VCaP (cell line): ENCODE data around the gene AZU1.
"Not testable (repeated sequence)": the region's sequence is repeated elsewhere in the genome, so short reads cannot be mapped to it uniquely, and the experiment has no call there.

Source experiments
- H3K27ac ChIP-seq: fragments of 450-650 bp; 2 replicates; pipeline ENCODE4 v1.5.1; 2017
- TF ChIP-seq, protein P1 (sequence below): fragments of 450-650 bp; conservative IDR thresholded peaks from 2 replicates; pipeline ENCODE4 v1.5.1; 2017; ENCODE audit warnings: mild to moderate bottlenecking, moderate library complexity

AZU1 gene

DNA sequence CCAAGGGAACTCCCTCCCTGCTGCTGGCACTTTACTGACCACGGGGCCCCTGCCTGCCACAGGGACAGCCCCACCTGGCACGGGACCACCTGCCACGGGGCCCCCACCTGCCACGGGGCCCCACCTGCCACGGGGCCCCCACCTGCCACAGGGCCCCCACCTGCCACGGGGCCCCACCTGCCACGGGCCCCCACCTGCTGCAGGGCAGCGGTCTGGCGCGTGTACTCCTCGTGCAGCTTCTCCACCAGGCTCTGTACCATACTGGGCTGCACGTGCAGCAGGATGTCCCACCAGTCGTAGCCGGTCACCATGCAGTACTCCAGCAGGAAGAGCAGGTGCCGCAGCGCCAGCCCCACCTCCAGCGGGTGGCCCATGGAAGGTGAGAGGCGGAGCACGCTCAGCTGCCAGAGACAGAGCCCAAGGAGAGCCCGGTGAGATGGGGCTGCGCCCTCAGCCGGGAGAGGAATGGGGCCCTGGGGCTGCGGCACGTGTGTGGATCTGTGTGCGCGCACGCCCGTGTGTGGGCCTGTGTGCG, 49.2 kb downstream of the AZU1 start:
- TF ChIP-seq, protein P1, sequence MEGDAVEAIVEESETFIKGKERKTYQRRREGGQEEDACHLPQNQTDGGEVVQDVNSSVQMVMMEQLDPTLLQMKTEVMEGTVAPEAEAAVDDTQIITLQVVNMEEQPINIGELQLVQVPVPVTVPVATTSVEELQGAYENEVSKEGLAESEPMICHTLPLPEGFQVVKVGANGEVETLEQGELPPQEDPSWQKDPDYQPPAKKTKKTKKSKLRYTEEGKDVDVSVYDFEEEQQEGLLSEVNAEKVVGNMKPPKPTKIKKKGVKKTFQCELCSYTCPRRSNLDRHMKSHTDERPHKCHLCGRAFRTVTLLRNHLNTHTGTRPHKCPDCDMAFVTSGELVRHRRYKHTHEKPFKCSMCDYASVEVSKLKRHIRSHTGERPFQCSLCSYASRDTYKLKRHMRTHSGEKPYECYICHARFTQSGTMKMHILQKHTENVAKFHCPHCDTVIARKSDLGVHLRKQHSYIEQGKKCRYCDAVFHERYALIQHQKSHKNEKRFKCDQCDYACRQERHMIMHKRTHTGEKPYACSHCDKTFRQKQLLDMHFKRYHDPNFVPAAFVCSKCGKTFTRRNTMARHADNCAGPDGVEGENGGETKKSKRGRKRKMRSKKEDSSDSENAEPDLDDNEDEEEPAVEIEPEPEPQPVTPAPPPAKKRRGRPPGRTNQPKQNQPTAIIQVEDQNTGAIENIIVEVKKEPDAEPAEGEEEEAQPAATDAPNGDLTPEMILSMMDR: no peak

DNA sequence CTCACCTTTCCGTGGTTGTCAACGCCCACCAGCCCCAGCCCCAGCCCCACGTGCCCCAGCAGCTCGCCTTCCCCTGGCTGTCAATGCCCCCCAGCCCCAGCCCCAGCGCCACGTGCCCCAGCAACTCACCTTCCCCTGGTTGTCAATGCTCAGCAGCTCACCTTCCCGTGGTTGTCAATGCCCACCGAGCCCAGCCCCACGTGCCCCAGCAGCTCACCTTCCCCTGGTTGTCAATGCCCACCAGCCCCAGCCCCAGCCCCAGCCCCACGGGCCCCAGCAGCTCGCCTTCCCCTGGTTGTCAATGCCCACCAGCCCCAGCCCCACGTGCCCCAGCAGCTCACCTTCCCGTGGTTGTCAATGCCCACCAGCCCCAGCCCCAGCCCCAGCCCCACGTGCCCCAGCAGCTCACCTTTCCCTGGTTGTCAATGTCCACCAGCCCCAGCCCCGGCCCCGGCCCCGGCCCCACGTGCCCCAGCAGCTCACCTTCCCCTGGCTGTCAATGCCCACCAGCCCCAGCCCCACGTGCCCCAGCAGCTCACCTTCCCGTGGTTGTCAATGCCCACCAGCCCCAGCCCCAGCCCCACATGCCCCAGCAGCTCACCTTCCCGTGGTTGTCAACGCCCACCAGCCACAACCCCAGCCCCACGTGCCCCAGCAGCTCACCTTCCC, 50.5 kb downstream of the AZU1 start:
- H3K27ac ChIP-seq: not testable (repeated sequence)

More for the DNA sequence above, 49.2 kb downstream of the AZU1 start:
- no peak overlapping the region for H3K27ac ChIP-seq

DNA sequence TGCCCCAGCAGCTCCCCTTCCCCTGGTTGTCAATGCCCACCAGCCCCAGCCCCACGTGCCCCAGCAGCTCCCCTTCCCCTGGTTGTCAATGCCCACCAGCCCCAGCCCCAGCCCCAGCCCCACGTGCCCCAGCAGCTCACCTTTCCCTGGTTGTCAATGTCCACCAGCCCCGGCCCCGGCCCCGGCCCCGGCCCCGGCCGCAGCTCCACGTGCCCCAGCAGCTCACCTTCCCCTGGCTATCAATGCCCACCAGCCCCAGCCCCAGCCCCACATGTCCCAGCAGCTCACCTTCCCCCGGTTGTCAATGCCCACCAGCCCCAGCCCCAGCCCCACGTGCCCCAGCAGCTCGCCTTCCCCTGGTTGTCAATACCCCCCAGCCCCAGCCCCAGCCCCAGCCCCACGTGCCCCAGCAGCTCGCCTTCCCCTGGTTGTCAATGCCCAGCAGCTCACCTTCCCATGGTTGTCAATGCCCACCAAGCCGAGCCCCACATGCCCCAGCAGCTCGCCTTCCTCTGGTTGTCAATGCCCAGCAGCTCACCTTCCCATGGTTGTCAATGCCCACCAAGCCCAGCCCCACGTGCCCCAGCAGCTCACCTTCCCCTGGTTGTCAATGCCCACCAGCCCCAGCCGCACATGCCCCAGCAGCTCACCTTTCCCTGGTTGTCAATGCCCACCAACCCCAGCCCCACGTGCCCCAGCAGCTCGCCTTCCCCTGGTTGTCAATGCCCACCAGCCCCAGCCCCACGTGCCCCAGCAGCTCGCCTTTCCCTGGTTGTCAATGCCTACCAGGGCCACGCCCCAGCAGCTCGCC, 51.3 kb downstream of the AZU1 start:
- not testable (repeated sequence) for H3K27ac ChIP-seq

DNA sequence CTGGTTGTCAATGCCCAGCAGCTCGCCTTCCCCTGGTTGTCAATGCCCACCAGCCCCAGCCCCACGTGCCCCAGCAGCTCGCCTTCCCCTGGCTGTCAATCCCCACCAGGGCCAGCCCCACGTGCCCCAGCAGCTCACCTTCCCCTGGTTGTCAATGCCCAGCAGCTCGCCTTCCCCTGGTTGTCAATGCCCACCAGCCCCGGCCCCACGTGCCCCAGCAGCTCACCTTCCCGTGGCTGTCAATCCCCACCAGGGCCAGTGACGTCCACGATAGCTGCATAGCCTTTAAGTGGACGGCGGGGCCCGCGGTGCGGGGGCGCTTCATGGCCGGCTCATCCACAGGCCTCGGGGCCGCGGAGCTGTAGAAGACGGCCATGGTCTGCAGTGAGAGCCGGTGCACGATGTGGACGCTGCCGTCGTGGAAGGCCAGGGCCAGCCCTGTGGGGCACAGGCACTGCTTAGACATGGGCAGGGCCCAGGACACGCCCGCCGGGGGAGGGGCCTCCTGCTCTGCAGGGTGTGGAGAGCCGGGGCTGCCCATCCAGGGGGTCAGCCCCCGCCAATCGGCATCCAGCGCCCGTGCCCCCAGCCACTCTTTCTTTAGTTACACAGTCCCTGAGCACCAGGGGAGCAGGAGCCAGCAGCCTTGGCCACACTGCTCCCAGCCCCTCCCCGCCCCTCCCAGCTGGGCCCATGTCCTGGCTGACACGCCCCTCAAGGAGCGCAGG, 52.2 kb downstream of the AZU1 start:
- H3K27ac ChIP-seq: no peak overlapping the region
- TF ChIP-seq, protein P1: no peak
